HG03108 (cell line): ENCODE results near the gene APOOL.
A peak's percentile ranks its signal among the peaks of the same experiment; 100 is the strongest.
"Not testable (repeated sequence)": the region's sequence is repeated elsewhere in the genome, so short reads cannot be mapped to it uniquely, and the experiment has no call there.

Source experiments
- ATAC-seq: cut with Tn5 transposase; IDR thresholded peaks from one replicate; pipeline ENCODE4 v1.9.1; 2021; ENCODE audit warnings: moderate library complexity; ENCODE audit not compliant: unreplicated experiment

Gene APOOL

DNA sequence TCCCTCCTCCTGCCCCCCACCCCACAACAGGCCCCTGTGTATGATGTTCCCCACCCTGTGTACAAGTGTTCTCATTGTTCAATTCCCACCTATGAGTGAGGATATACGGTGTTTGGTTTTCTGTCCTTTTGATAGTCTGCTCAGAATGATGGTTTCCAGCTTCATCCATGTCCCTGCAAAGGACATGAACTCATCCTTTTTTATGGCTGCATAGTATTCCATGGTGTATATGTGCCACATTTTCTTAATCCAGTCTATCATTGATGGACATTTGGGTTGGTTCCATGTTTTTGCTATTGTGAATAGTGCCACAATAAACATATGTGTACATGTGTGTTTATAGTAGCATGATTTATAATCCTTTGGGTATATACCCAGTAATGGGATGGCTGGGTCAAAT is 73.6 kb downstream of the APOOL start:
- ATAC-seq: not testable (repeated sequence)

DNA sequence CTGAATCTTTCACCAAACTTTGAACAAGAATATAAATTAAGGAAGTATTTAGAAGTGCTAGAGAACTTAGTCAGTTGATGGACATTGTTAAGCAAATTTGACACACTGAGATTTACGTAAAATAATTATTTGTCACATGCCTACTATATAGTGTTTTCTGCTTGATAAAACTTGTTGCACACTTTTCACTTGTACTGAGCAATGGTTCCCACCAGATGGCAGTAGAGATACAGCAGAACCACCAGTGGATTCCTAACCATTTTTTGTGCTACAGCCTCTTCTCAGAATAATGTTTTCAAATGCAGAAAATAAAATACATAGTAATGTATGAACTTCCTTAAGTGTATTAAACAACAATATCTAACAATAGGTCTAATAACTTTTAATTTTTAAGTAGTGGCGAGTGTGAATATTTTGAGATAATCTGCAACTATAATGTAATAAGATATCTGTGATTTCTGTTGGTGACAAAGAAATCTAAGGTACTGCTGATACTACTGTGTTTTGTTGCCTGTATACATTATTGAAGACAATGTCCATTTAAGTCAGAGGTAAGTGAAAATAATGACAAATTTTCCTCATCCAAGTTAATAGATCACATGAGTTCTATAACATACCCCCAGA is 81.2 kb downstream of the APOOL start:
- ATAC-seq: peak; percentile 63

DNA sequence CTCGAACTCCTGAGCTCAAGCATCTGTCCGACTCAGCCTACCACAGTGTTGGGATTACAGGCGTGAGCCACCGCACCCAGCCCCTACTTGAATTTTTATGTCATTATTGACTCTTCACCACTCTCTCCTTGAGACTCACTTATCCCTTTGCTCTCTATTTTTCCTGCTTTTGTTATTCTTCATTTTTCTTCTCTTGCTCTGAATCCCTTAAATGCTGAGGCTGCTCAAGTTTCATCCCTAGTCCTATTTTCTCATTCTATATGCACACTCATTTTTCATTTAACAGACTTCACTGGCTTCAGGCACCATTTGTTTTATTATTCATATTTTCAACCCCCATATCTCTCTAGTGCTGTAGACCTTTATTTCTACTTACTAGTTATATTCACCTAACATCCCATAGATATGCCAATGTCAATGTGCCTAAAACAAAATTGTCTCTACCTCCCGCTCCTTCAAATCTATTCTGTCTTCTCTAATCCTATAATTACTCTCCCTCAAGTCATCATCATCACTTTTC is 85.7 kb downstream of the APOOL start:
- ATAC-seq: no peak

DNA sequence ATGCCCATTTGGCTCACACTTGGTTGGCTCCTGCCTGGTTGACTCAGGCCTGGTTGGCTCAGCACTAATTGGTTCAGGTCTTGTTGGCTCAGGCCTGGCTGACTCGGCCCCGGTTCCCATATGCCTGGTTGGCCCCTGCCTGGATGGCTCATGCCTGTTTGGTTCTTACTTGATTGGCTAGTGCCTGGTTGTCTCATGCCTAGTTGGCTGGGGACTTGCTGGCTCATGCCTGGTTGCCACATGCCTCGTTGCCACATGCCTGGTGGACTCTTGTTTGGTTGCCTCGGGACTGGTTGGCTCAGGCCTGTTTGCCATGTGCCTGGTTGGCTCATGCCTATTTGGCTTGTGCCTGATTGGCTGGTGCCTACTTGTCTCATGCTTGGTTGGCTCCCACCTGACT is 103.7 kb downstream of the APOOL start:
- ATAC-seq: no peak

DNA sequence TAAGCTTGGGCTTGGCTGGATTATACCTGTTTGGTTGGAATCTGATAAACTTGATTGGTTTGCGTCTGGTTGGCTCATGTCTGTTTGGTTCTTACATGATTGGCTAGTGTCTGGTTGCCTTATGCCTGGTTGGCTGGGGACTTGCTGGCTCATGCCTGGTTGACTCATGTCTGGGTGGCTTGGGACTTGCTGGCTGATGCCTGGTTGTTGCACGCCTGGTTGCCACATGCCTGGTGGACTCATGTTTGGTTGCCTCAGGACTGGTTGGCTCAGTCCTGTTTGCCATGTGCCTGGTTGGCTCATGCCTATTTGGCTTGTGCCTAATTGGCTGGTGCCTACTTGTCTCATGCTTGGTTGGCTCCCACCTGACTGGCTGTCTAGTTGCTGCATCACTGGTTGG is 104.5 kb downstream of the APOOL start:
- ATAC-seq: no peak

DNA sequence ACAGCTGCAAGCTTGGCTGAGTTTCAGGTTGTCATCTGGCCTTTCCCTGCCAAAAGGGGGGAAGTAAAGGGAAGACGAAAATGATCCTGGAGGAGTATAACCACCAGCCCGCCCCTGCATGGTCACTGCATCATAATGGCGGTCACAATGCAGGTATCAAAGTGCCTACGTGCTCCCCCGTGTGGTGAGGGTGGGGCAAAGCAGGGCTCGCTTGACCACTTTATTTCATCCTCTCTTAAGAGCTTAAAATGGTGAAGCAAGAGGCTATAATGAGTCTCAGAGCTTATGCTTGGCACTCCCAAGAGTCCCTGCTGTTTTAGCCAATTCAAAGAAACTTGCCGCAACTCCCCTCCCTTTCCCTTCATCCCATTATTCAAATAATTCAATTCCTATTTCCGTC is 105.6 kb downstream of the APOOL start:
- no peak for ATAC-seq

DNA sequence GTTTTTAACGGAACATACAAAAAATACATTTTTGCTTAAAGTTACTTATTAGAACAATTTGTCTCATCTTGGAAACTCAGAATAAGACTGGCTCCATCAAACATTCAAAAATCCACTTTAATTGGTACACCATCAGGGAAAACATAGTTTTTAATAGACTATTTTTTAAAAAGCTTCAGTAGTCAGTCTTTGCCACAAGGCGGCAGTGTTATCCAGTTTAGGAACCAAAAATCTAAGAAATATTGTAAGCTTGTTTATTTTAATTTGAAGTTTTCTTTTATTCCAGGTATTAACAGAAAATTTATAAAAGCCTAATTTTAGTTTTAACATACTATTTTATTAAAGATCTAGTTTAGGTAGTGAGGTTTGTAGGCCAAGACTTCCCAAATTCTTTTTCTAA is 107.7 kb downstream of the APOOL start:
- no peak for ATAC-seq

DNA sequence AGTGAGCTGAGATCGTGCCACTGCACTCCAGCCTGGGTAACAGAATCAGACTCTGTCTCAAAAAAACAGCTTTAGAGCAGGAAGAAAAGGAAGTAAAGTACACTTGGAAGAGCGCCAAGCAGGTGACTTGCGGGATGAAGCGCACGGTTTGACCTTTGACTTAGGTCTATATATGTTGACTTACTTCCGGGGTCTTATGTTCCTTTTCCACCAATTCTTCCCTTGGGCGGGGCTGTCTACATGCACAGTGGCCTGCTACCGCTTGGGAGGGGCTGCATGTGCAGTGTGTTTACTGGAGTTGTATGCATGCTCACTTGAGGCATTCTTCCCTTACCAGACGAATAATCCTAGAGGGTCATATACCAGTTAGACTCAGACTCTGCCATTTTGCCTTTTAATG is 108.6 kb downstream of the APOOL start:
- no peak for ATAC-seq

DNA sequence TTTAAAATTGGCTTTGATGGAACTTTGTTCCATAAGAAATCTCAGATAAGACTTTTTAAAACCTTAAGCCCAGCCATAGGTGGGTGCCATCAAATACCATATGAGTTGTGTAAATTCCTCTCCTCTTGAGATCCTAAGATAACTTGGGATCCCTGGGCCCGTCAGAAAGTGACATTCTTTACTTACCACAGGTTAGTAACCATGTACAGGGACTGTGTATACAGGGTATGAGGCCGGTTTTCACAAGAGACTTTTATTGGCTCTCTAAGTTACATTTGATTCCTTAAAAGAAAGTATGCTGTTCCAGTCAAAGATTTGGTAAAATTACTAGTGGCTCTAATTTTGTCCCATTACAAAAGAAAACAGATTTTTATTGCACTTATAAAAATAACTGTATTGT is 110.1 kb downstream of the APOOL start:
- ATAC-seq: no peak

DNA sequence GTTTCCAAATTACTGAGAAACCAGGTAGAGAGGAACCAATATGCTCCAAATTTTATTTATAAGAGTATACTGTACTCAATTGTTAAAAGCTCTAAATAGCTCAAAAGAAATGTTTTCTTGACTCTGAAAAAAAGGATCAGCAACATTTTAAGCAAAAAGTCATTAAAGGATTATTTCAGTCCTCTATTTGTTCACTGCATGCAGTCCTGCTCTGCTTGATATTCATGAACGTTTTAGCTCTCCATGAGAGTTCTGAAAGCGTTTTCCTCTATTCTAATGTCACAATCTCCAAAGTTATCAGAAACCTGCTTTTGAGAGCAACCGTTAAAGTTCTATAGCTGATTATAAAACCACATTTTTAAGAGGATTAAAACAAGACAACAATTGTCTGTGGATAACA is 110.5 kb downstream of the APOOL start:
- ATAC-seq: no peak

DNA sequence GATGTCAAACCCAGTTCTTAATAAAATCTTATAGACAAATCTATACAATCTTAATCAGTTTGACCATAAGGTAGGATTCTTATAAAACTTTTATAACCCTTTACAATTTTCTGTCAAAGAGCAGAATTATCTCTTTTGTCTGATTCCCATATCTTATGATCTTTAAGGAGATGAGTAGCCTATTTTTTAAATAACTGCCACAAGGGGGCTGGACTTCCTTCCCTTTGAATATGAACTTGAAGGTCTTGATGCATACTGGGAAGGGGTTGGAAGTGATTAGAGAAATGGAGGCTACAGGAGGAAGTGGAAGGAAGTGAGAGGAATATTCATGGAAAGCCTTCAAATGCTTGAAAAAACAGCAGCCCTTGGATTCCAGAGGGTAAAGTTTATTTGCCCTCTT is 111.1 kb downstream of the APOOL start:
- no peak for ATAC-seq

DNA sequence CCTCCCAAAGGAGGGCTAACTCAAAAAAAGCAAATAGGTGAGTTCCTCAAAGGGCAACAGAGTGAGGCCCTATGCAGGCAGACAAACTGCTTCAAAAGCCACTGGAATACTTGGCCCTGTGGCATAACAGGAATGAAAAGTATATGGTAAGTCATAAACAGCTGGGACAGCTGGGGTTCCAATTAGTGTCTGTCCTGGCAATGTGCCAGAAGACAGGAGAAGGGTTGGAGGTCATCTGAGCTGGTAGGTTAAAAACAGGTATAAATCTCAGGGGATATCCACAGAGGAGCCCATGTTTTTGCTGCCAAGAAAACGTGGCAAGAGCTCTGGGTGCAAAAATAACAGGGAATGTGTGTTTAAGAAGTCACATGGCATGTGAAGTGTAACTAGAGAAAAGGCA is 111.6 kb downstream of the APOOL start:
- no peak for ATAC-seq

DNA sequence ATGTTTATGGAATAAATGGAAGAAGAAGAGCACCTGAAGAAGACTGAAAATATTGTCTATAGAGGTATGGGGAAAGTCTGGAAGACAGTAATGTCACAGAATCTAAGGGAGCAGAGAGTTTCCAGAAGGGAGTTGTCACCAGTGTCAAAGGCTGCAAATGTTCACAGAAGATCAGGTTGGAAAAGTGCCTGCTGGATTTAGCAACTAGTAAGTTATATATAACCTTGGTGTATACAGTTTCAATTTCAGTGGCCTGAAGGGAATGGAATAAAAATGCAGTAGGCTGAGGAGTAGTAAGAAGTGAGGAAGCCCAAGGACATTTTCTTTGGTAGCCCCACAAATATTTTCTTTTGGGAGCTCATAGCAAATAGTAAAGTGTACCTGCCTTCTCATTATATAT is 132.7 kb downstream of the APOOL start:
- ATAC-seq: no peak

DNA sequence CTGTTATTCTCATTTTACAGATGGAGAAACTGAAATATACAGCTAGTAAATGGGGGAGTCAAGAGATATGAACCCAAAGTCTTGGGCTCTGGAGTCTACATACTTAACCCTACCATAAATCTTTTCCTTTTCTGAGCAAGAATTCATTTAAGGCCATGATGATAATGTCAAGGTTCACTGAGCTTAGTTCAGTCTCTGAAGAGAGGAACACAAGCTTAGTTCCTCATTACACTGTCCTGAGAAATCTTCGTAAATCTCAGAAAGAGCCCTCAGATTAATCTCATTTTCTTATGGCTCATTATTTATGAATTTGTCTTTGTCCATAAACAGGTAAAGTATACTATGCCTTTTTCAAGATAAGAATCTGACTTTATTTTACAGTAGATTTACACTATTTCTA is 135.7 kb downstream of the APOOL start:
- no peak for ATAC-seq

DNA sequence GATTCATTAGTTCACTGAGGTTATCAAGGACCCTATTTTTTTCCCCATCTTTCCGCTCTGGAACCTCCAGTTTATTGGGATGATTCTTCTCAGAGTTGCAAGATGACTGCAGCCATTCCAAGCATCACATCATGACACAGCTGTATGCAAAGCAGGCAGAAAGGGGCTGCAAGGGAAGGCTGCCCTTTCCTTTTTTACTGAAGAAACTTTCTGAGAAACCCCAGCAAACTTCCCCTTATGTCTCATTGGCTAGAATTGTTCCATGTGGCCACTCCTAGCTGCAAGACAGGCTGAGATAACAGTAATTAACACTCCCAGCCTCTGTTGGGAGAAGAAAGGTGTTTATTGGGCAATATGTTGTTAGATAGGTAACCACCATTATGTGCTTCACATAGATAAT is 137.3 kb downstream of the APOOL start:
- ATAC-seq: no peak
